GM12878 (cell line): ENCODE results near the gene DHRS7B. TPM values are rescaled to one million over a fixed set of nuclear protein-coding genes. Genes with fewer than 3 reads are reported as not detected.

Experiments used
- ATAC-seq: fragments of 200-7000 bp; cut with Tn5 transposase; 3 replicates; pipeline ENCODE4 v1.9.1; 2020; ENCODE audit warnings: mild to moderate bottlenecking, moderate library complexity
- BruUV-seq: library from RNA; stranded (reverse); fragments of 400-500 nt; replicated peaks from 2 replicates; lab custom pipeline; 2021; lab: Mats Ljungman, UMichigan
- CTCF ChIA-PET: fragments of 300-600 bp; sonication (Branson Sonifier 250); formaldehyde crosslinking; extraction: SDS; loops from one replicate; lab custom pipeline; 2021; ENCODE audit warnings: inconsistent platforms; lab: Yijun Ruan, JAX
- POLR2A ChIA-PET: fragments of 350-600 bp; formaldehyde crosslinking; extraction: SDS; loops from one replicate; lab custom pipeline; 2021; ENCODE audit warnings: inconsistent platforms; lab: Charles Lee
- RAD21 ChIA-PET: fragments of 300-600 bp; sonication (Branson Sonifier 250); formaldehyde crosslinking; loops from one replicate; lab custom pipeline; 2023; ENCODE audit warnings: antibody characterized with exemption; ENCODE audit not compliant: unreplicated experiment; lab: Charles Lee
- SMC1A ChIA-PET: fragments of 300-600 bp; sonication (Branson Sonifier 250); formaldehyde crosslinking; loops from one replicate; lab custom pipeline; 2023; ENCODE audit not compliant: unreplicated experiment, uncharacterized antibody; lab: Charles Lee
- DNase-seq: peaks from one replicate; pipeline ENCODE4 v3.0.0-alpha.2; 2011; ENCODE audit warnings: low read depth, low spot score
- FAIRE-seq: peaks from 3 replicates; lab custom pipeline; 2011; peaks lifted over from hg19 to GRCh38; lab: Jason Lieb, UNC
- H2AFZ ChIP-seq: 2 replicates; pipeline ENCODE4 v1.6.0; 2011; ENCODE audit warnings: low read depth, low read length, control low read depth; ENCODE audit not compliant: control insufficient read depth
- H3K27ac ChIP-seq: 2 replicates; pipeline ENCODE4 v1.5.1; 2011; ENCODE audit warnings: control low read depth; ENCODE audit not compliant: control insufficient read depth, insufficient read depth
- H3K27me3 ChIP-seq, 2 experiments: replicated peaks in 1 of 2; 2 replicates each; pipeline versions ENCODE4 v1.6.0 to v1.6.1; 2011; ENCODE audit warnings: low read length in 1 of 2; ENCODE audit not compliant: control insufficient read depth in 2 of 2, insufficient read depth in 2 of 2
- H3K36me3 ChIP-seq, 2 experiments: 2 replicates each; pipeline ENCODE4 v1.5.1; 2011; ENCODE audit warnings: low read length in 1 of 2; ENCODE audit not compliant: control insufficient read depth in 2 of 2, insufficient read depth in 2 of 2
- H3K4me1 ChIP-seq: 2 replicates; pipeline ENCODE4 v1.6.1; 2011; ENCODE audit warnings: mild to moderate bottlenecking, low read length, moderate library complexity, mixed read lengths; ENCODE audit not compliant: control insufficient read depth, insufficient read depth
- H3K4me2 ChIP-seq: 2 replicates; pipeline ENCODE4 v1.6.0; 2011; ENCODE audit warnings: control low read depth; ENCODE audit not compliant: control insufficient read depth, insufficient read depth
- H3K4me3 ChIP-seq: fragments of 200-600 bp; sonication (generic); 2 replicates; pipeline ENCODE4 v1.5.1; 2016
- H3K79me2 ChIP-seq: 2 replicates; pipeline ENCODE4 v1.6.0; 2011; ENCODE audit warnings: low read length; ENCODE audit not compliant: control insufficient read depth, insufficient read depth
- H3K9ac ChIP-seq: 2 replicates; pipeline ENCODE4 v1.8.0; 2011; ENCODE audit warnings: low read length, control low read depth, mixed read lengths; ENCODE audit not compliant: control insufficient read depth, insufficient read depth
- H3K9me3 ChIP-seq: replicated peaks from 3 replicates; pipeline ENCODE4 v1.5.1; 2011; ENCODE audit warnings: mild to moderate bottlenecking, low read length; ENCODE audit not compliant: control insufficient read depth, insufficient read depth
- H4K20me1 ChIP-seq: 2 replicates; pipeline ENCODE4 v1.6.0; 2011; ENCODE audit not compliant: control insufficient read depth, insufficient read depth
- BCL3 ChIP-seq: IDR thresholded peaks from 2 replicates; pipeline ENCODE4 v1.6.1; 2011; ENCODE audit warnings: borderline replicate concordance, low read depth, mild to moderate bottlenecking, moderate library complexity, low read length; ENCODE audit not compliant: insufficient read depth, poor library complexity, severe bottlenecking
- CHD2 ChIP-seq: IDR thresholded peaks from 2 replicates; pipeline ENCODE4 v1.6.1; 2011; ENCODE audit warnings: low read depth, low read length, improper control_type of control experiment, borderline replicate concordance
- E2F8 ChIP-seq: fragments of 450-650 bp; IDR thresholded peaks from 2 replicates; pipeline ENCODE4 v1.6.1; 2018; ENCODE audit warnings: mild to moderate bottlenecking, low read depth, moderate library complexity; ENCODE audit not compliant: partially characterized antibody
- MEF2A ChIP-seq: IDR thresholded peaks from 2 replicates; pipeline ENCODE4 v1.6.1; 2011; ENCODE audit warnings: low read depth, mild to moderate bottlenecking, low read length, moderate library complexity; ENCODE audit not compliant: insufficient read depth
- PBX3 ChIP-seq: IDR thresholded peaks from 2 replicates; pipeline ENCODE4 v1.6.1; 2011; ENCODE audit warnings: mild to moderate bottlenecking, low read depth, low read length, moderate library complexity; ENCODE audit not compliant: insufficient replicate concordance
- TCF12 ChIP-seq: IDR thresholded peaks from 2 replicates; pipeline ENCODE4 v1.6.1; 2011; ENCODE audit warnings: low read depth, mild to moderate bottlenecking, low read length
- TCF3 ChIP-seq: IDR thresholded peaks from 2 replicates; pipeline ENCODE4 v1.6.1; 2012; ENCODE audit warnings: low read depth, mild to moderate bottlenecking, low read length, borderline replicate concordance; ENCODE audit not compliant: insufficient read depth
- ZBTB4 ChIP-seq: fragments of 450-650 bp; formaldehyde crosslinking; IDR thresholded peaks from 2 replicates; pipeline ENCODE4 v1.4.0; 2022; ENCODE audit warnings: mild to moderate bottlenecking, moderate library complexity
- ZNF622 ChIP-seq: fragments of 450-650 bp; IDR thresholded peaks from 2 replicates; pipeline ENCODE4 v1.6.1; 2017; ENCODE audit warnings: mild to moderate bottlenecking, inconsistent platforms
- WGBS: methylation state at CpG from one replicate; pipeline ENCODE4 v1.1.6; 2016; ENCODE audit warnings: low lambda C conversion rate; ENCODE audit not compliant: insufficient replicate concordance, insufficient coverage; ENCODE audit errors: missing lambda C conversion rate; 5-methylcytosine and 5-hydroxymethylcytosine counted together
- in situ Hi-C: fragments of 300-500 bp; cut with MboI; formaldehyde crosslinking; loops from 9 replicates; pipeline ENCODE4 v1.14.3; 2018; ENCODE audit warnings: mixed read lengths
- intact Hi-C: fragments of 100-400 bp; cut with micrococcal nuclease; formaldehyde crosslinking; loops from one replicate; pipeline ENCODE4 v1.14.2; 2022; ENCODE audit not compliant: unreplicated experiment
- polyA plus RNA-seq, 11 experiments: library from polyadenylated mRNA; depleted of rRNA in 4 of 11; unstranded in 6 of 11; stranded (reverse) in 5 of 11; fragments of >200 nt; fragmentation: Nextera tagmentation in 4 of 11; fragmentation: Illumina TruSeq in 1 of 11; extraction: Ambion mirVana in 4 of 11; extraction: Trizol in 1 of 11; gene quantifications; 1 replicate in 1 of 11; 2 replicates in 10 of 11; pipeline versions ENCODE4 v1.2.1 to v1.2.3, GENCODE V29; 2011 to 2016; ENCODE audit warnings: inconsistent platforms in 2 of 11, missing spikeins in 2 of 11, low read depth in 1 of 11
- total RNA-seq, 4 experiments: library from RNA; depleted of rRNA in 3 of 4; stranded (reverse); fragments of >200 nt in 3 of 4; fragmentation: Illumina TruSeq in 1 of 4; extraction: Trizol in 1 of 4; gene quantifications; 2 replicates each; pipeline versions ENCODE4 v1.2.1 to v1.2.3, GENCODE V29; 2013 to 2021

DHRS7B gene
- total and polyA plus RNA-seq, 10 of the 15 experiments (the other 5 are each of a cell fraction or from before 2014, with no cell fraction given): 11.1 to 35.6 (median 23.0) TPM

GRCh38 chr17:21210411-21211076 is 83.8 kb downstream of the DHRS7B start (continued):
- TF ChIP-seq TCF12 (no peak), ZNF622 (no peak)

GRCh38 chr17:21211825-21212479 is 85.2 kb downstream of the DHRS7B start:
- DNase-seq: no peak
- Histone ChIP-seq H4K20me1 (peaks cover 3% of the 10 kb centered on the region; the same call in 1 of the 2 replicates), H3K79me2 (peaks cover 74% of the 10 kb centered on the region), H3K36me3 (peaks cover 5 to 9% of the 10 kb centered on the region in 2 experiments; a peak in 3 of 4 replicates), H3K4me3 (peak overlapping the region; percentile 81; the same call in 1 of the 2 replicates), H3K27ac (peak overlapping the region; percentile 9; the same call in 1 of the 2 replicates), H3K9me3 (no peaks in the 10 kb centered on the region), H2AFZ (no peak overlapping the region), H3K9ac (peak overlapping the region; percentile 32; the same call in 1 of the 2 replicates), H3K27me3 (no peaks in the 10 kb centered on the region), H3K4me2 (peak overlapping the region; percentile 85), H3K4me1 (peaks cover 9% of the 10 kb centered on the region; the same call in 1 of the 2 replicates)
- no peak for FAIRE-seq
- no peak for ATAC-seq
- CTCF ChIA-PET: interaction anchor here (1.5 to 2.2 kb wide), 2 partner anchors 84 to 91 kb away, joined by 6 to 13 read pairs; no protein-coding TSS in a partner anchor
- BruUV-seq: no TSS peak
- WGBS: 50% methylated on average over 9 of the region's 9 CpGs
- RAD21 ChIA-PET: interaction anchor here (0.7 to 1.7 kb wide), 2 partner anchors 64 to 113 kb away, joined by 3 read pairs; no protein-coding TSS in a partner anchor
- in situ Hi-C loops (loop anchor here (5.0 kb wide), 1 partner anchor 175 kb away; no protein-coding TSS in a partner anchor), intact Hi-C loops (loop anchor here (5.0 kb wide), 2 partner anchors 75 to 170 kb away; partner anchors contain the start of gene USP22)
- SMC1A ChIA-PET: interaction anchor here (0.7 to 3.6 kb wide), 7 partner anchors 17 to 168 kb away, joined by 3 to 17 read pairs (median 4); partner anchors contain the start of gene USP22
- POLR2A ChIA-PET: interaction anchor here (1.2 kb wide), 1 partner anchor 83 kb away, joined by 3 read pairs; no protein-coding TSS in a partner anchor
- TF ChIP-seq ZBTB4 (CRISPR knock-in tag) (no peak), CHD2 (no peak), BCL3 (peak; percentile 42), TCF3 (0 out of 2 replicates have a peak, but pooled peaks have one; percentile 44), E2F8 (no peak), MEF2A (no peak), PBX3 (no peak)
